ENCODE data around the gene CPLX1.

GRCh38 chr4:859496-859895, 33.6 kb upstream of the CPLX1 start:
- TF ChIP-seq CTCF (IDR thresholded peaks at IDR 0.05) (no peak), POLR2A (IDR thresholded peaks at IDR 0.05) (no peak)

All from adrenal gland (tissue), 5 donors.